ENCODE results near the gene AOAH. TPM values are rescaled to one million over a fixed set of nuclear protein-coding genes. Genes with fewer than 3 reads are reported as not detected.
"Not testable (repeated sequence)": the region's sequence is repeated elsewhere in the genome, so short reads cannot be mapped to it uniquely, and the experiment has no call there.

AOAH gene
- total RNA-seq, 4 donors from 2014 or later = 1.1 to 4.8 (median 1.6) TPM

- Histone ChIP-seq H3K27ac (no peak overlapping the region), H3K9me3 (no peaks in the 10 kb centered on the region), H3K27me3 (no peaks in the 10 kb centered on the region), H3K36me3 (no peaks in the 10 kb centered on the region), H3K4me1 (no peaks in the 10 kb centered on the region), H3K4me3 (no peak overlapping the region)
- DNase-seq (ENCODE audit: low spot score in 2 of 2) = no peak
- 84% methylated on average over 1 of the region's 1 CpG for WGBS
- no peak for TF ChIP-seq EP300 (IDR thresholded peaks at IDR 0.05)
Observed at GRCh38 chr7:36711256-36711655, 13.0 kb downstream of the AOAH start.

- H3K36me3 ChIP-seq = no peaks in the 10 kb centered on the region
- no peak overlapping the region for H3K4me3 ChIP-seq
- TF ChIP-seq EP300 (IDR thresholded peaks at IDR 0.05) (no peak), CTCF (IDR thresholded peaks at IDR 0.05) (no peak), POLR2A (IDR thresholded peaks at IDR 0.05) (no peak), POLR2AphosphoS5 (IDR thresholded peaks at IDR 0.05) (no peak)
- H3K27ac ChIP-seq = no peak overlapping the region
- no peak for DNase-seq (ENCODE audit: low spot score in 2 of 2)
- no peaks in the 10 kb centered on the region for H3K27me3 ChIP-seq
- 50% methylated on average over 3 of the region's 3 CpGs for WGBS
- no peaks in the 10 kb centered on the region for H3K9me3 ChIP-seq
- H3K4me1 ChIP-seq = no peaks in the 10 kb centered on the region
Observed at GRCh38 chr7:36710186-36710791, 14.0 kb downstream of the AOAH start.

GRCh38 chr7:36708767-36709166 lies 15.5 kb downstream of the AOAH start:
- WGBS = 82% methylated on average over 5 of the region's 5 CpGs
- Histone ChIP-seq H3K27ac (no peak overlapping the region), H3K27me3 (no peaks in the 10 kb centered on the region), H3K36me3 (no peaks in the 10 kb centered on the region), H3K4me1 (no peaks in the 10 kb centered on the region), H3K9me3 (no peaks in the 10 kb centered on the region), H3K4me3 (no peak overlapping the region)
- no peak for TF ChIP-seq CTCF (IDR thresholded peaks at IDR 0.05)
- TF ChIP-seq POLR2A (IDR thresholded peaks at IDR 0.05) = no peak
- no peak for TF ChIP-seq EP300 (IDR thresholded peaks at IDR 0.05)
- DNase-seq (ENCODE audit: low spot score in 2 of 2) = no peak

- no peaks in the 10 kb centered on the region for H3K27me3 ChIP-seq
- WGBS = 68% methylated on average over 4 of the region's 4 CpGs
- H3K36me3 ChIP-seq = no peaks in the 10 kb centered on the region
- no peak for DNase-seq (ENCODE audit: low spot score in 2 of 2)
- H3K4me3 ChIP-seq = no peak overlapping the region
- H3K27ac ChIP-seq = no peak overlapping the region
- no peaks in the 10 kb centered on the region for H3K9me3 ChIP-seq
- TF ChIP-seq CTCF (IDR thresholded peaks at IDR 0.05) = no peak
- no peak for TF ChIP-seq POLR2AphosphoS5 (IDR thresholded peaks at IDR 0.05)
- TF ChIP-seq POLR2A (IDR thresholded peaks at IDR 0.05) = no peak
- no peak for TF ChIP-seq EP300 (IDR thresholded peaks at IDR 0.05)
- no peaks in the 10 kb centered on the region for H3K4me1 ChIP-seq
Observed at GRCh38 chr7:36707898-36708297, 16.4 kb downstream of the AOAH start.

GRCh38 chr7:36707465-36707864 lies 16.8 kb downstream of the AOAH start:
- no peak for DNase-seq (ENCODE audit: low spot score in 2 of 2)
- no peak for TF ChIP-seq POLR2A (IDR thresholded peaks at IDR 0.05)
- TF ChIP-seq CTCF (IDR thresholded peaks at IDR 0.05) = no peak
- no peak for TF ChIP-seq POLR2AphosphoS5 (IDR thresholded peaks at IDR 0.05)
- no peak for TF ChIP-seq EP300 (IDR thresholded peaks at IDR 0.05)

GRCh38 chr7:36703860-36704259 lies 20.4 kb downstream of the AOAH start:
- not testable (repeated sequence) for H3K36me3 ChIP-seq; H3K4me1 ChIP-seq; H3K4me3 ChIP-seq; H3K27me3 ChIP-seq; H3K9me3 ChIP-seq; H3K27ac ChIP-seq; DNase-seq (ENCODE audit: low spot score in 2 of 2)
- 96% methylated on average over 5 of the region's 5 CpGs for WGBS

More at GRCh38 chr7:36707465-36707864, 16.8 kb downstream of the AOAH start:
- no peaks in the 10 kb centered on the region for H3K4me1 ChIP-seq
- H3K9me3 ChIP-seq = no peaks in the 10 kb centered on the region
- no peak overlapping the region for H3K4me3 ChIP-seq
- H3K27ac ChIP-seq = no peak overlapping the region
- WGBS = 87% methylated on average over 3 of the region's 3 CpGs
- H3K36me3 ChIP-seq = no peaks in the 10 kb centered on the region
- no peaks in the 10 kb centered on the region for H3K27me3 ChIP-seq

All from suprapubic skin (tissue), 4 donors.